ENCODE measurements around the gene COX5A. TPM values are rescaled to one million over a fixed set of nuclear protein-coding genes. Genes with fewer than 3 reads are reported as not detected.
"Not testable (repeated sequence)": the region's sequence is repeated elsewhere in the genome, so short reads cannot be mapped to it uniquely, and the experiment has no call there.

COX5A gene
- total RNA-seq, 2 experiments from 2014 or later, result 346 to 348 TPM

DNA sequence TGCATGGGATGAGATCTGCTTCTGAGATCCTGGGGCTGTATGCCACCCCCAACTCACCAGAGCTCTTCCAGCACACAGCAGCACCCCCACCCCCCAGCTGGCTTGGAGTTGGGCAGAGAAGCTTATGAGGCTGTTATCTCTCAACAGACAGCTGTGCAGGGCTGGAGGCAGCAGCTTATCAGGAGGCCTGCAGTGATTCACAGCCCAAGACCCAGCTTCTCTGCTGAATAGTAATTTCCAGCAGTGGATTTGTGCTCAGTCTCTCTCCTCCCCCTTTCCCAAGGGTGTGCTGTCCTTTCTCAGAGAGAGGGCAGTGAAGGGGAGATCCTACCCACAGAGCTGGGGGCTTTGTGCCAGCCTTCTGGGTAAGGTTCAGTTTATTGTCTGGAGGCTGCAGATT, 16.6 kb upstream of the COX5A start:
- DNase-seq, result no peak
- intact Hi-C loops (cut with micrococcal nuclease), result no loop called here
- Mint-ChIP-seq H3K27ac (no peak overlapping the region), H3K27me3 (ENCODE audit: low read depth) (peaks cover 22% of the 10 kb centered on the region), H3K4me1 (ENCODE audit: low read depth) (peaks cover 31% of the 10 kb centered on the region), H3K36me3 (ENCODE audit: low read depth) (no peaks in the 10 kb centered on the region), H3K4me3 (peak overlapping the region; percentile 69), H3K9me3 (no peaks in the 10 kb centered on the region)
- CTCF ChIA-PET, result interaction anchor here (0.9 to 1.3 kb wide), 4 partner anchors 16 to 333 kb away, joined by 3 to 5 read pairs (median 4); partner anchors contain the start of gene COX5A

DNA sequence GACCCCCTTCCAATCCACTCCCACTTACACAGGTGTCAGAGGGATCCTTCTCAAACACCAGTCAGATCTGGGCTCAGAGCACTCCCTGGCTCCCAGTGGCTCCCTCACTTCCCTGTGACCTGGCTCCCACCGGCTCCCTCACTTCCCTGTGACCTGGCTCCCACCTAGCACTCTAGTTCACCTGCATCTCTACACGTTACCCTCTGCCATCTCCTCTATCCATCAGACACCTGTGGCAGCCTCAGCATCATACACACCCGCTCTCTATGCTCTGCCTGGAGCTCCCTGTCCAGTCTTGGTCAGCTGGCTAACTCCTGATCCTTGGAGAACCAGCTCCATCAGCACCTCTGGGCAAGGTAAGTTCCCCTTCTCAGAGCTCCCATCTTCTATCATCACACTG, 13.1 kb upstream of the COX5A start:
- Mint-ChIP-seq H3K4me1 (ENCODE audit: low read depth) (peaks cover 14% of the 10 kb centered on the region), H3K36me3 (ENCODE audit: low read depth) (no peaks in the 10 kb centered on the region), H3K27ac (no peak overlapping the region), H3K4me3 (no peak overlapping the region), H3K9me3 (no peaks in the 10 kb centered on the region), H3K27me3 (ENCODE audit: low read depth) (no peaks in the 10 kb centered on the region)
- intact Hi-C loops (cut with micrococcal nuclease), result loop anchor here (2.0 kb wide), 3 partner anchors 44 to 578 kb away; partner anchors contain the start of gene FAM219B
- no peak for DNase-seq
- CTCF ChIA-PET, result interaction anchor here (0.8 to 5.3 kb wide), 20 partner anchors 9 to 519 kb away, joined by 3 to 56 read pairs (median 6); partner anchors contain the start of genes COX5A and FAM219B

DNA sequence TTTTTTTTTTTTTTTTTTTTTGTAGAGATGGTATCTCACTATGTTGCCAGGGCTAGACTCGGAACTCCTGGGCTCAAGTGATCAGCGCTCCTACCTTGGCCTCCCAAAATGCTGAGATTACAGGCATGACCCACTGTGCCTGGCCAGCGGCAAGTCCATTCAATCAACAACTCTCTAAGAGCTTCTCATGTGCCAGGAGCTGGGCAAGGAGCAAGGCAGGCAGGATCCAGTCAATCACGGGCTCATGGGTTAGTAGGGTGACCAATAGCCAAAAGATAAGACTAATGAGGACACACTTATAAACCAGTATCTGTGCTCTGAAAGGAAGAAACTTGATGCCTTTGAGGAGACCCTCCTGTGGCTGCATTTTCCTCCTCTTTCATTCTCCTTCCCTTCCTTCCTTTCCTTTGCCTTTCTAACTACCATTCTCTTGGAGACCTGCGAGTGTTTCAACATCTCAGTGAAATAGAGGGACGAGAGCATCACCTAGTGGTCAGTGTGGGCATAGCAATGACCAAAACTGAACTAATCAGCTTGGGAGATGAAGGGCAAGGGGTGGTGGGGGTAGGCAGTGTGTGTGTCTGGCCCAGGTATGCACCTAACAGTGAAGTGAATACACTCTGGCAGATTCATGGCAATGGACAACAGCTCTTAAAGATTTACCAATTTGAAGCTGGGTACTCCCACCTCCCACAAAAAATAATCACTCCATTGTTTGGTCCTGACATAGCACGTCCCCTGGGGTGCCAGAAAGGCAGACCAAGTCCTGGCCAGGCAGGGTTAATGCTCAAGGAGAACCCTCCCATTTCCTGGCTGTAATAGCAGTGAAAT, 12.4 kb upstream of the COX5A start:
- Mint-ChIP-seq H3K4me3 (no peak overlapping the region), H3K36me3 (ENCODE audit: low read depth) (no peaks in the 10 kb centered on the region), H3K27me3 (ENCODE audit: low read depth) (no peaks in the 10 kb centered on the region), H3K9me3 (no peaks in the 10 kb centered on the region), H3K27ac (no peak overlapping the region), H3K4me1 (ENCODE audit: low read depth) (peaks cover 10% of the 10 kb centered on the region)
- DNase-seq, result peak; percentile 92
- CTCF ChIA-PET, result interaction anchor here (0.8 to 5.3 kb wide), 21 partner anchors 8 to 519 kb away, joined by 3 to 56 read pairs (median 5); partner anchors contain the start of genes COX5A and FAM219B
- intact Hi-C loops (cut with micrococcal nuclease), result loop anchor here (1.0 to 2.0 kb wide), 6 partner anchors 43 to 577 kb away; partner anchors contain the start of gene FAM219B

GRCh38 chr15:74937272-74937589, 642 bp downstream of the COX5A start:
- CTCF ChIA-PET, result interaction anchor here (1.0 kb wide), 2 partner anchors 13 kb away, joined by 3 read pairs; no protein-coding TSS in a partner anchor
- peaks cover 10% of the 10 kb centered on the region for H3K36me3 Mint-ChIP-seq (ENCODE audit: low read depth)
- peaks cover 35% of the 10 kb centered on the region for H3K4me1 Mint-ChIP-seq (ENCODE audit: low read depth)
- intact Hi-C loops (cut with micrococcal nuclease), result loop anchor here (5.0 kb wide), 2 partner anchors 265 to 395 kb away; partner anchors contain the start of genes ARID3B and C15orf39
- peak overlapping the region; percentile 90 for H3K4me3 Mint-ChIP-seq
- DNase-seq, result no peak
- H3K27ac Mint-ChIP-seq, result peak overlapping the region; percentile 77
- no peaks in the 10 kb centered on the region for H3K9me3 Mint-ChIP-seq
- no peaks in the 10 kb centered on the region for H3K27me3 Mint-ChIP-seq (ENCODE audit: low read depth)

DNA sequence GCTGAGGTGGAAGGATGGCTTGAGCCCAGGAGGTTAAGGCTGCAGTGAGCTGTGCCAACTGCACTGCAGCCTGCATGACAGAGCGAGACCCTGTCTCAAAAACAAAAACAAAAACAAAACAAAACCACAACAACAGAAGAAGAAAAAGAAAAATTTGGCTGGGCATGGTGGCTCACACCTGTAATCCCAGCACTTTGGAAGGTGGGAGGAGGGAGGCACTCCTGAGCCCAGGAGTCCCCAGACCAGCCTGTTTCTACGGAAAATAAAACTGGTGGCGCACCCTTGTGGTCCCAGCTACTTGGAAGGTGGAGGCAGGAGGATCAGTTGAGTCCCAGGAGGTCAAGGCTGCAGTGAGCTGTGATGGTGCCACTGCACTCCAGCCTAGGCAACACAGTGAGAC, 2.7 kb downstream of the COX5A start:
- H3K27me3 Mint-ChIP-seq (ENCODE audit: low read depth), result not testable (repeated sequence)
- Mint-ChIP-seq H3K27ac (peak overlapping the region; percentile 69), H3K36me3 (ENCODE audit: low read depth) (peaks cover 16% of the 10 kb centered on the region)

GRCh38 chr15:74933573-74933972, 4.3 kb downstream of the COX5A start:
- DNase-seq, result no peak
- Mint-ChIP-seq H3K9me3 (no peaks in the 10 kb centered on the region), H3K27ac (no peak overlapping the region), H3K4me3 (no peak overlapping the region), H3K36me3 (ENCODE audit: low read depth) (peaks cover 20% of the 10 kb centered on the region), H3K27me3 (ENCODE audit: low read depth) (no peaks in the 10 kb centered on the region), H3K4me1 (ENCODE audit: low read depth) (peaks cover 37% of the 10 kb centered on the region)
- intact Hi-C loops (cut with micrococcal nuclease), result no loop called here
- CTCF ChIA-PET, result interaction anchor here (0.6 to 1.0 kb wide), 2 partner anchors 17 to 140 kb away, joined by 3 to 5 read pairs; no protein-coding TSS in a partner anchor

More for the DNA sequence above, 2.7 kb downstream of the COX5A start:
- not testable (repeated sequence) for H3K9me3 Mint-ChIP-seq, DNase-seq
- peak overlapping the region; percentile 20 for H3K4me3 Mint-ChIP-seq
- peaks cover 37% of the 10 kb centered on the region for H3K4me1 Mint-ChIP-seq (ENCODE audit: low read depth)
- intact Hi-C loops (cut with micrococcal nuclease), result loop anchor here (5.0 kb wide), 2 partner anchors 267 to 393 kb away; partner anchors contain the start of genes ARID3B and C15orf39
- CTCF ChIA-PET, result interaction anchor here (0.9 to 1.6 kb wide), 4 partner anchors 14 to 300 kb away, joined by 3 to 4 read pairs (median 4); no protein-coding TSS in a partner anchor

- intact Hi-C loops (cut with micrococcal nuclease), result no loop called here
- DNase-seq, result no peak
- Mint-ChIP-seq H3K4me3 (no peak overlapping the region), H3K27me3 (ENCODE audit: low read depth) (no peaks in the 10 kb centered on the region), H3K36me3 (ENCODE audit: low read depth) (peaks cover 17% of the 10 kb centered on the region), H3K4me1 (ENCODE audit: low read depth) (peaks cover 10% of the 10 kb centered on the region), H3K9me3 (no peaks in the 10 kb centered on the region), H3K27ac (no peak overlapping the region)
- CTCF ChIA-PET, result no interaction called here
Measured at GRCh38 chr15:74928771-74929198, 9.1 kb downstream of the COX5A start.

DNA sequence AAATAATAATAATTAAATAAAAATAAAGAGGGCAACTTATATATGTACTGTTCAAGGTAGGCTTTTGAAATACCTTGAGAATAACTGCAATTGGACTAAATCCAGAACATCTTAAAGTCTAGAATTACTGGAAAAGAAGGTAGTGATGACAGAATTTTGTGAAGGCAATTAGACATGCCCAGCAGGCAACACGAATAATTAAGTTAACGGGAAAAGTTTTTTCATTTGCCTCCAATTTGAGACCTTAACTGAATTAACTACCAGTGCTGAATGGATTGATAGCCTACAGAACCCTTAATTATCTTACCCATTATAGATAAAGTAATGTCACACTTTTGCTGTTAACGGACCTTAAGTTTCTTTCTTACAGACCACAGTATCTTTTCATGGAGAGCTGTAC, 13.3 kb downstream of the COX5A start:
- no peaks in the 10 kb centered on the region for H3K9me3 Mint-ChIP-seq
- no peaks in the 10 kb centered on the region for H3K4me1 Mint-ChIP-seq (ENCODE audit: low read depth)
- peaks cover 35% of the 10 kb centered on the region for H3K36me3 Mint-ChIP-seq (ENCODE audit: low read depth)
- DNase-seq, result no peak
- H3K27me3 Mint-ChIP-seq (ENCODE audit: low read depth), result no peaks in the 10 kb centered on the region
- no peak overlapping the region for H3K4me3 Mint-ChIP-seq
- intact Hi-C loops (cut with micrococcal nuclease), result no loop called here
- CTCF ChIA-PET, result interaction anchor here (1.0 to 2.1 kb wide), 2 partner anchors 26 to 277 kb away, joined by 3 to 6 read pairs; partner anchors contain the start of gene C15orf39
- no peak overlapping the region for H3K27ac Mint-ChIP-seq

- CTCF ChIA-PET, result interaction anchor here (1.2 to 2.8 kb wide), 3 partner anchors 14 to 19 kb away, joined by 4 to 13 read pairs (median 5); partner anchors contain the start of gene FAM219B
- peaks cover 45% of the 10 kb centered on the region for H3K36me3 Mint-ChIP-seq (ENCODE audit: low read depth)
Measured at GRCh38 chr15:74920456-74920855, 17.4 kb downstream of the COX5A start.

DNA sequence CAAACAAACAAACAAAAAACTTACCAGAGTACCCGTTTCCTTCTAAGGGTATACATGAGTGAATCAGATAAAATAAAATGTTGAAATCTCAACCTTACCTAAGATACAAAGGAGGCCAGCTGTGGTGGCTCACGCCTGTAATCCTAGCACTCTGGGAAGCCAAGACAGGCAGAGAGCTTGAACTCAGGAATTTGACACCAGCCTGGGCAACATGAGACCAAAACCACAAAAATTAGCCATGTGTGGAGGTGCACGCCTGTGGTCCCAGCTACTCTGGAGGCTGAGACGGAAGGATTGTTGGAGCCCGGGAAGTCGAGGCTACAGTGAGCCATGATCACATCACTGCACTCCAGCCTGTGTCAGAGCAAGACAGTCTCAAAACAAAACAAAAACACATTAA, 20.2 kb downstream of the COX5A start:
- H3K4me1 Mint-ChIP-seq (ENCODE audit: low read depth), result peaks cover 2% of the 10 kb centered on the region
- CTCF ChIA-PET, result interaction anchor here (2.0 kb wide), 1 partner anchor 15 kb away, joined by 11 read pairs; no protein-coding TSS in a partner anchor
- no peaks in the 10 kb centered on the region for H3K27me3 Mint-ChIP-seq (ENCODE audit: low read depth)
- H3K4me3 Mint-ChIP-seq, result no peak overlapping the region
- H3K36me3 Mint-ChIP-seq (ENCODE audit: low read depth), result peaks cover 47% of the 10 kb centered on the region
- no peaks in the 10 kb centered on the region for H3K9me3 Mint-ChIP-seq
- no peak for DNase-seq
- H3K27ac Mint-ChIP-seq, result no peak overlapping the region
- intact Hi-C loops (cut with micrococcal nuclease), result no loop called here

More at GRCh38 chr15:74920456-74920855, 17.4 kb downstream of the COX5A start:
- DNase-seq, result no peak
- intact Hi-C loops (cut with micrococcal nuclease), result no loop called here
- H3K4me3 Mint-ChIP-seq, result no peak overlapping the region
- H3K4me1 Mint-ChIP-seq (ENCODE audit: low read depth), result peaks cover 2% of the 10 kb centered on the region
- no peak overlapping the region for H3K27ac Mint-ChIP-seq
- H3K27me3 Mint-ChIP-seq (ENCODE audit: low read depth), result no peaks in the 10 kb centered on the region
- H3K9me3 Mint-ChIP-seq, result no peaks in the 10 kb centered on the region

DNA sequence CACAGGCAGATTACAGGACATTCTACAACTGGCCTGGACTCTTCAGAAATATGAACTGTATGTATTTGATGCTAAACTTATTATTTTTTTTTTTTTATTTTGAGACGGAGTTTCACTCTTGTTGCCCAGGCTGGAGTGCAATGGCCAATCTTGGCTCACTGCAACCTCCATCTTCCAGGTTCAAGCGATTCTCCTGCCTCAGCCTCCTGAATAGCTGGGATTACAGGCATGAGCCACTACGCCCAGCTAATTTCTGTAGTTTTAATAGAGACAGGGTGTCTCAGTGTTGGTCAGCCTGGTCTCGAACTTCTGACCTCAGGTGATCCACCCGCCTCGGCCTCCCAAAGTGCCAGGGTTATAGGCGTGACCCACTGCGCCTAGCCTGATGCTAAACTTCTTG, 24.1 kb downstream of the COX5A start:
- not testable (repeated sequence) for H3K27ac Mint-ChIP-seq
- CTCF ChIA-PET, result interaction anchor here (0.6 to 1.8 kb wide), 2 partner anchors 12 to 199 kb away, joined by 3 to 5 read pairs; no protein-coding TSS in a partner anchor

DNA sequence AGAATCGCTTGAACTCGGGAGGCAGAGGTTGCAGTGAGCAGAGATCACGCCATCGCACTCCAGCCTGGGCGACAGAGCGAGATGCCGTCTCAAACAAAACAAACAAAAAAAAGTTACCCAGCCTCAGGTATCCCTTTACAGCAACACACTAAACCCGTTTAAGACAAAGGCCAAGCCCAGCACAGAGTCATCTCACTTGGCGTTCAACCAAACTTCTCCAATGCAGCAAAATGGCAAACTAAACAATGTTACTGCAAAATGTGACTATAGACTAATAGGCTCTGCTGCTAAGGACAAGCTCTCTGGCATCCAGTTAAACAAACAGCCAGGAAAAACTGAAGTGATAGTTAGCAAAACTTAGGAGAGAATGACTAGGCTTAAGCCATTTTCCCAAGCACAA, 24.8 kb downstream of the COX5A start:
- intact Hi-C loops (cut with micrococcal nuclease), result no loop called here

More for the DNA sequence above, 24.1 kb downstream of the COX5A start:
- H3K4me3 Mint-ChIP-seq; H3K9me3 Mint-ChIP-seq; intact Hi-C loops (cut with micrococcal nuclease); DNase-seq; H3K27me3 Mint-ChIP-seq (ENCODE audit: low read depth); H3K4me1 Mint-ChIP-seq (ENCODE audit: low read depth): not testable (repeated sequence)
- peaks cover 28% of the 10 kb centered on the region for H3K36me3 Mint-ChIP-seq (ENCODE audit: low read depth)

More for the DNA sequence above, 24.8 kb downstream of the COX5A start:
- no peak overlapping the region for H3K27ac Mint-ChIP-seq
- CTCF ChIA-PET, result no interaction called here
- DNase-seq, result no peak
- H3K9me3 Mint-ChIP-seq, result no peaks in the 10 kb centered on the region
- H3K4me1 Mint-ChIP-seq (ENCODE audit: low read depth), result peaks cover 1% of the 10 kb centered on the region
- H3K36me3 Mint-ChIP-seq (ENCODE audit: low read depth), result peaks cover 23% of the 10 kb centered on the region
- no peak overlapping the region for H3K4me3 Mint-ChIP-seq
- no peaks in the 10 kb centered on the region for H3K27me3 Mint-ChIP-seq (ENCODE audit: low read depth)
